AG04450 (cell line): Measurements from ENCODE around the gene ZSWIM5. TPM values are rescaled to one million over a fixed set of nuclear protein-coding genes. Genes with fewer than 3 reads are reported as not detected.
"Not testable (repeated sequence)": the region's sequence is repeated elsewhere in the genome, so short reads cannot be mapped to it uniquely, and the experiment has no call there.

ENCODE experiments used
- CTCF ChIA-PET: fragments of 300-600, 350-600 bp; formaldehyde crosslinking; extraction: SDS; loops from one replicate; lab custom pipeline; 2022; ENCODE audit warnings: antibody characterized with exemption, inconsistent platforms; lab: Charles Lee
- POLR2A ChIA-PET: fragments of 350-600 bp; formaldehyde crosslinking; extraction: SDS; loops from one replicate; lab custom pipeline; 2021; ENCODE audit warnings: antibody characterized with exemption, inconsistent platforms; lab: Yijun Ruan, JAX
- DNase-seq: peaks from one replicate; pipeline ENCODE4 v3.0.0-alpha.2; 2011; ENCODE audit warnings: low read depth, low spot score
- H3K27ac ChIP-seq: one replicate; pipeline ENCODE4 v1.5.1; 2012; ENCODE audit warnings: low read depth, low read length, control low read depth
- H3K27me3 ChIP-seq: one replicate; pipeline ENCODE4 v1.6.0; 2012; ENCODE audit warnings: low read length; ENCODE audit not compliant: control insufficient read depth, insufficient read depth
- H3K4me3 ChIP-seq: 2 replicates; pipeline ENCODE4 v1.5.1; 2011; ENCODE audit warnings: mild to moderate bottlenecking, low read depth, low read length, control low read depth
- H3K9me3 ChIP-seq: 2 replicates; pipeline ENCODE4 v1.5.1; 2012; ENCODE audit warnings: low read length; ENCODE audit not compliant: control insufficient read depth, insufficient read depth
- polyA plus RNA-seq: library from polyadenylated mRNA; depleted of rRNA; stranded (reverse); fragments of >200 nt; gene quantifications from 2 replicates; pipeline ENCODE4 v1.2.3, GENCODE V29; 2011
- TF ChIP-seq, protein P1 (sequence below): IDR thresholded peaks from 2 replicates; pipeline ENCODE4 v1.5.1; 2011; ENCODE audit warnings: low read depth, low read length, control low read depth, inconsistent platforms

Gene ZSWIM5
- polyA plus RNA-seq, 1 experiment = 0.06 TPM

DNA sequence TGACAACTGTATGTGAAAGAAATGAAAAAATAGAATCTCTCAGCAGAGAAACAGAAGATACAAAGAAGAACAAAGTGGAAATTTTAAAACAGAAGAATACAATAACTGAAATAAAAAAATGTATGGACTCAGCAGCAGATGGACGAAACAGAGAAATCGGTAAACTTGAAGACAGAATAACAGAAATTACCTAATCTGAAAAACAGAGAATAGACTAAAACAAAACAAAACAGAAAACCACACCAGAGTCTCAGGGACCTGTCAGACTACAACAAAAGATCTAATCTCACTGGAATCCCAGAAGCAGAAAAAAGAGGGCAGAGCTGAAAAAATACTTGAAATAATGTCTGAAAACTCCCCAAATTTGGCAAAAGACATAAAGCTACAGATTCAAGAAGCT, 83.0 kb downstream of the ZSWIM5 start:
- peaks cover 2% of the 10 kb centered on the region for H3K27me3 ChIP-seq
- H3K9me3 ChIP-seq = no peaks in the 10 kb centered on the region
- CTCF ChIA-PET = no interaction called here
- H3K27ac ChIP-seq = no peak overlapping the region
- TF ChIP-seq, protein P1, sequence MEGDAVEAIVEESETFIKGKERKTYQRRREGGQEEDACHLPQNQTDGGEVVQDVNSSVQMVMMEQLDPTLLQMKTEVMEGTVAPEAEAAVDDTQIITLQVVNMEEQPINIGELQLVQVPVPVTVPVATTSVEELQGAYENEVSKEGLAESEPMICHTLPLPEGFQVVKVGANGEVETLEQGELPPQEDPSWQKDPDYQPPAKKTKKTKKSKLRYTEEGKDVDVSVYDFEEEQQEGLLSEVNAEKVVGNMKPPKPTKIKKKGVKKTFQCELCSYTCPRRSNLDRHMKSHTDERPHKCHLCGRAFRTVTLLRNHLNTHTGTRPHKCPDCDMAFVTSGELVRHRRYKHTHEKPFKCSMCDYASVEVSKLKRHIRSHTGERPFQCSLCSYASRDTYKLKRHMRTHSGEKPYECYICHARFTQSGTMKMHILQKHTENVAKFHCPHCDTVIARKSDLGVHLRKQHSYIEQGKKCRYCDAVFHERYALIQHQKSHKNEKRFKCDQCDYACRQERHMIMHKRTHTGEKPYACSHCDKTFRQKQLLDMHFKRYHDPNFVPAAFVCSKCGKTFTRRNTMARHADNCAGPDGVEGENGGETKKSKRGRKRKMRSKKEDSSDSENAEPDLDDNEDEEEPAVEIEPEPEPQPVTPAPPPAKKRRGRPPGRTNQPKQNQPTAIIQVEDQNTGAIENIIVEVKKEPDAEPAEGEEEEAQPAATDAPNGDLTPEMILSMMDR = no peak
- DNase-seq = no peak
- POLR2A ChIA-PET = no interaction called here
- H3K4me3 ChIP-seq = no peak overlapping the region

DNA sequence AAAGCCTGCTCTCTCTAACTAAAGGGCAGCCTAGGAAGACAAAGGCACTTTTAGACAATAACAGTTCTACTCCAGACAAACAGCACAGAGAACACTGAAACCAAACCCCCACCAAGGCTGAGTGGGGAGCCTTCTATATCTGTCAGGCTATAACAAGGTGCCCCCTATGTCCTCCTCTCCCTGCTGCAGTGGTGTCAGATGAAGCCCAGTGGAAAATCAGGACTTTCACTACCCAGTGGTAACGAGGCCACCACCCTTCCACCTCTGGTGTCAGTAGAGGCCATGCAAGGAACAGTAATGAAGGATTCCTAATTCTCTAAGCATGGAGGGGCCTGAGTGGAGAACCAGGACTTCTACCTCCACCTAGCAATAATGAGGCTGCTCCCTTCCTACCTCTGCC, 83.7 kb downstream of the ZSWIM5 start:
- ChIA-PET CTCF (no interaction called here), POLR2A (no interaction called here)
- no peak for DNase-seq
- Histone ChIP-seq H3K27me3 (peaks cover 2% of the 10 kb centered on the region), H3K4me3 (no peak overlapping the region), H3K27ac (no peak overlapping the region), H3K9me3 (no peaks in the 10 kb centered on the region)
- TF ChIP-seq, protein P1 = no peak

- Histone ChIP-seq H3K4me3 (no peak overlapping the region), H3K27ac (no peak overlapping the region), H3K9me3 (peaks cover 3% of the 10 kb centered on the region; the same call in 1 of the 2 replicates), H3K27me3 (peaks cover 2% of the 10 kb centered on the region)
- POLR2A ChIA-PET = no interaction called here
- CTCF ChIA-PET = no interaction called here
- TF ChIP-seq, protein P1 = no peak
- no peak for DNase-seq
These were observed 88.6 kb downstream of the ZSWIM5 start for GRCh38 chr1:45117766-45118165.

- Histone ChIP-seq H3K27me3 (no peaks in the 10 kb centered on the region), H3K27ac (no peak overlapping the region), H3K4me3 (no peak overlapping the region), H3K9me3 (peaks cover 3% of the 10 kb centered on the region; the same call in 1 of the 2 replicates)
- ChIA-PET POLR2A (no interaction called here), CTCF (no interaction called here)
- DNase-seq = no peak
- TF ChIP-seq, protein P1 = no peak
These were observed 89.6 kb downstream of the ZSWIM5 start for GRCh38 chr1:45116820-45117219.

DNA sequence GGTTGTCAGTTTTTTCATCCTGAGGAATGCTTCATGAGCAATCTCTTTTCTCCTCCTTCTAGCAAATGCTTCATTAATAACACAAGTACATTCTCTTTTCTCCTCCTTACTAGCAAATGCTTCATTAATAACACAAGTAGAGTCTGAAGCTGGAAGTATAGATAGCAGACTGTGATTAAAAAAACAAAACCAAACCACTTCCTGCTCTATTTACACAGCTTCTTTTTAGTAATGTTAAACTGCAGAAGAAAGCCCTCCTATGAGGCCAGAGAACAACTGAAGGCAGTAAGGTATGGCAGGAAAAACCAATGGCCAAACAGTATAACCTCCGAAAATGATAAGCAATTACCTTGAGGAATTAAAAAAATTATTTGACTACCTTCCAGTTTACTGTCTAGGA, 90.1 kb downstream of the ZSWIM5 start:
- Histone ChIP-seq H3K27ac (no peak overlapping the region), H3K9me3 (peaks cover 3% of the 10 kb centered on the region; the same call in 1 of the 2 replicates), H3K4me3 (no peak overlapping the region), H3K27me3 (peaks cover 2% of the 10 kb centered on the region)
- DNase-seq = no peak
- ChIA-PET POLR2A (no interaction called here), CTCF (interaction anchor here (0.6 kb wide), 1 partner anchor 84 kb away, joined by 5 read pairs; no protein-coding TSS in a partner anchor)
- TF ChIP-seq, protein P1 = no peak

DNA sequence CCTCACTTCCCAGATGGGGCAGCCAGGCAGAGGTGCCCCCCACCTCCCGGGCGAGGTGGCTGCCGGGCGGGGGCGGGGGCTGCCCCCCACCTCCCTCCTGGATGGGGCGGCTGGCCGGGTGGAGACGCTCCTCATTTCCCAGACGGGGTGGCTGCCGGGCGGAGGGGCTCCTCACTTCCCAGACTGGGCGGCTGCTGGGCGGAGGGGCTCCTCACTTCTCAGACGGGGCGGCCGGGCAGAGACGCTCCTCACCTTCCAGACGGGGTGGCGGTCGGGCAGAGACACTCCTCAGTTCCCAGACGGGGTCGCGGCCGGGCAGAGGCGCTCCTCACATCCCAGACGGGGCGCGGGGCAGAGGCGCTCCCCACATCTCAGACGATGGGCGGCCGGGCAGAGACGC, 91.2 kb downstream of the ZSWIM5 start:
- CTCF ChIA-PET, H3K4me3 ChIP-seq, H3K27ac ChIP-seq, POLR2A ChIA-PET, DNase-seq, H3K9me3 ChIP-seq, H3K27me3 ChIP-seq: not testable (repeated sequence)
